ENCODE data around the gene ADAM19.

GRCh38 chr5:157506066-157506590, 69.4 kb downstream of the ADAM19 start:
- TF ChIP-seq CTCF (IDR thresholded peaks at IDR 0.05; ENCODE audit: borderline replicate concordance, extremely low read depth, low read length, poor library complexity, severe bottlenecking) (no peak), EZH2 (IDR thresholded peaks at IDR 0.05; ENCODE audit: borderline replicate concordance, low read depth, low read length, severe bottlenecking) (no peak)

All from DND-41 (cell line).